SK-N-SH (cell line): ENCODE results near the gene CYP11A1. TPM values are rescaled to one million over a fixed set of nuclear protein-coding genes. Genes with fewer than 3 reads are reported as not detected.

Source experiments
- CTCF ChIA-PET: fragments of 300-600, 350-600 bp; formaldehyde crosslinking; extraction: SDS; loops from one replicate; lab custom pipeline; 2021; lab: Yijun Ruan, JAX
- POLR2A ChIA-PET: fragments of 350-600 bp; sonication (Branson Sonifier 250); formaldehyde crosslinking; extraction: SDS; loops from one replicate; lab custom pipeline; 2020; ENCODE audit warnings: antibody characterized with exemption, inconsistent platforms; lab: Yijun Ruan, JAX
- DNase-seq: peaks from one replicate; pipeline ENCODE4 v3.0.0; 2012
- H2AFZ ChIP-seq: fragments of 200-600 bp; sonication (generic); 2 replicates; pipeline ENCODE4 v1.8.1; 2016; ENCODE audit warnings: antibody characterized with exemption, mild to moderate bottlenecking, low read depth
- H3F3A ChIP-seq: fragments of 200-600 bp; sonication (generic); replicated peaks from 2 replicates; pipeline ENCODE3; 2016; ENCODE audit warnings: antibody characterized with exemption, mild to moderate bottlenecking; ENCODE audit not compliant: insufficient read depth
- H3K27ac ChIP-seq, 2 experiments: fragments of 200-500 bp in 1 of 2; fragments of 200-600 bp in 1 of 2; sonication (Bioruptor generic) in 1 of 2; sonication (generic), shearing (Covaris generic) in 1 of 2; 2 replicates each; pipeline versions ENCODE4 v1.5.1 to v1.6.1; 2014 to 2016; ENCODE audit warnings: low read depth in 2 of 2, inconsistent platforms in 1 of 2, low read length in 1 of 2, mild to moderate bottlenecking in 1 of 2, mixed read lengths in 1 of 2
- H3K27me3 ChIP-seq: fragments of 200-600 bp; sonication (generic), shearing (Covaris generic); 2 replicates; pipeline ENCODE4 v1.6.1; 2016; ENCODE audit warnings: mixed run types; ENCODE audit not compliant: insufficient read depth
- H3K36me3 ChIP-seq, 2 experiments: fragments of 200-500 bp in 1 of 2; fragments of 200-600 bp in 1 of 2; sonication (Bioruptor generic) in 1 of 2; sonication (generic) in 1 of 2; replicated peaks in 1 of 2; 2 replicates each; pipeline versions ENCODE3 to v1.5.1; 2014 to 2016; ENCODE audit warnings: low read length in 1 of 2, mild to moderate bottlenecking in 1 of 2; ENCODE audit not compliant: insufficient read depth in 2 of 2, control insufficient read depth in 1 of 2
- H3K4me1 ChIP-seq, 2 experiments: fragments of 200-500 bp in 1 of 2; fragments of 200-600 bp in 1 of 2; sonication (Bioruptor generic) in 1 of 2; sonication (generic), shearing (Covaris generic) in 1 of 2; 2 replicates each; pipeline versions ENCODE4 v1.5.1 to v1.6.1; 2014 to 2016; ENCODE audit warnings: low read depth in 1 of 2, low read length in 1 of 2, mixed run types in 1 of 2; ENCODE audit not compliant: insufficient read depth in 2 of 2, control insufficient read depth in 1 of 2
- H3K4me2 ChIP-seq: fragments of 200-600 bp; sonication (generic), shearing (Covaris generic); 2 replicates; pipeline ENCODE4 v1.6.1; 2017; ENCODE audit warnings: mixed run types
- H3K4me3 ChIP-seq, 2 experiments: fragments of 200-500 bp in 1 of 2; fragments of 200-600 bp in 1 of 2; sonication (Bioruptor generic) in 1 of 2; sonication (generic), shearing (Covaris generic) in 1 of 2; 2 replicates each; pipeline versions ENCODE4 v1.5.1 to v1.8.1; 2014 to 2016; ENCODE audit warnings: low read depth in 2 of 2, inconsistent platforms in 1 of 2, low read length in 1 of 2, mild to moderate bottlenecking in 1 of 2, mixed read lengths in 1 of 2, moderate library complexity in 1 of 2
- H3K79me2 ChIP-seq: fragments of 200-600 bp; sonication (generic); 2 replicates; pipeline ENCODE4 v1.8.1; 2017; ENCODE audit warnings: mild to moderate bottlenecking; ENCODE audit not compliant: insufficient read depth
- H3K9ac ChIP-seq: fragments of 200-600 bp; sonication (generic); 2 replicates; pipeline ENCODE4 v1.6.1; 2017; ENCODE audit warnings: mixed run types
- H3K9me2 ChIP-seq: fragments of 200-600 bp; sonication (generic); 2 replicates; pipeline ENCODE4 v1.6.1; 2017; ENCODE audit warnings: mixed run types
- H3K9me3 ChIP-seq: fragments of 200-600 bp; sonication (generic); 2 replicates; pipeline ENCODE4 v1.6.1; 2017; ENCODE audit warnings: mixed run types, mild to moderate bottlenecking, moderate library complexity
- H4K20me1 ChIP-seq: fragments of 200-600 bp; sonication (generic); 2 replicates; pipeline ENCODE4 v1.6.1; 2017; ENCODE audit warnings: mild to moderate bottlenecking, mixed run types; ENCODE audit not compliant: insufficient read depth
- CHD2 ChIP-seq: fragments of 150-350 bp; IDR thresholded peaks from 2 replicates; pipeline ENCODE4 v1.6.1; 2018; ENCODE audit warnings: low read length; ENCODE audit not compliant: partially characterized antibody
- GATA2 ChIP-seq: sonication (generic); formaldehyde crosslinking; IDR thresholded peaks from 2 replicates; pipeline ENCODE4 v1.5.0; 2020; ENCODE audit warnings: mild to moderate bottlenecking, missing genetic modification reagents
- NFIC ChIP-seq: IDR thresholded peaks from 2 replicates; pipeline ENCODE4 v1.4.0; 2012; ENCODE audit warnings: borderline replicate concordance
- RCOR1 ChIP-seq: fragments of 150-350 bp; IDR thresholded peaks from 2 replicates; pipeline ENCODE4 v1.6.1; 2017; ENCODE audit warnings: antibody characterized with exemption, low read length
- RFX5 ChIP-seq: IDR thresholded peaks from 2 replicates; pipeline ENCODE4 v1.6.1; 2012; ENCODE audit warnings: mild to moderate bottlenecking, improper control_type of control experiment, low read length
- RXRA ChIP-seq: IDR thresholded peaks from 2 replicates; pipeline ENCODE4 v1.4.0; 2012; ENCODE audit warnings: low read depth, mild to moderate bottlenecking, borderline replicate concordance
- SIN3A ChIP-seq: IDR thresholded peaks from 2 replicates; pipeline ENCODE4 v1.6.1; 2012; ENCODE audit warnings: low read depth, mild to moderate bottlenecking, low read length, moderate library complexity, borderline replicate concordance
- WGBS: methylation state at CpG from one replicate; pipeline ENCODE4 v1.1.6; 2017; ENCODE audit warnings: low lambda C conversion rate; 5-methylcytosine and 5-hydroxymethylcytosine counted together
- polyA plus RNA-seq, 3 experiments: library from polyadenylated mRNA; depleted of rRNA; stranded (reverse); fragments of >200 nt; gene quantifications; 2 replicates each; pipeline ENCODE4 v1.2.3, GENCODE V29; 2012
- TF ChIP-seq, protein P1 (sequence below): IDR thresholded peaks from 2 replicates; pipeline ENCODE4 v1.6.1; 2012; ENCODE audit warnings: mild to moderate bottlenecking, low read depth, low read length, moderate library complexity
- TF ChIP-seq, protein P2 (sequence below): fragments of 150-350 bp; IDR thresholded peaks from 2 replicates; pipeline ENCODE4 v1.6.1; 2016; ENCODE audit warnings: mild to moderate bottlenecking, low read depth, low read length
- TF ChIP-seq, protein P3 (sequence below): IDR thresholded peaks from 2 replicates; pipeline ENCODE4 v1.4.0; 2012; ENCODE audit warnings: low read depth, borderline replicate concordance
- TF ChIP-seq, protein P4 (sequence below): IDR thresholded peaks from 2 replicates; pipeline ENCODE4 v1.4.0; 2012; ENCODE audit warnings: low read depth, borderline replicate concordance

CYP11A1 gene
- polyA plus RNA-seq, 1 of the 3 experiments (the other 2 are of a cell fraction): 0.08 TPM

DNA sequence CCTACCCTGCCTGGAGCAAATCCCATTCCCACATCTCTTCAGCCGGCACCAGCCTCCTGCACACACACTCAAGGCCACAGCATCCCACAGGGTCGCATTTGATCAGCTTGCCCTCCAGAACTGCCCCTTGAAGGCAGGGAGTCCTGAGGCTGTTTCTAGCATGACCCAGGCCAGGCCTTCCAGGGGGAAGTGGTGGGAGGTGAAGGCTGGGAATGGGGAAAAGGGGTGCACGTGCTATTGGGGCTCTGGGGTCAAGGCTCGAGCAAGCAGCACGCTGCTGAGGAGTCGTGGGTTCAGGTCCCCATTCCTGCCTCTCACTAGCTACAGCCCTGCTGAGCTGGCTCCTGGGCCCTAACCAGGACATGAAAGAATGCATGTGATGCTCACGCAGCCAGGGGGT lies 41.4 kb upstream of the CYP11A1 start:
- Histone ChIP-seq H3K36me3 (no peaks in the 10 kb centered on the region), H3K9ac (no peak overlapping the region), H3K4me3 (no peak overlapping the region), H3K9me3 (no peaks in the 10 kb centered on the region), H3K4me1 (peaks cover 0 to 12% of the 10 kb centered on the region in 2 experiments; a peak in 2 of 4 replicates), H3K27me3 (no peaks in the 10 kb centered on the region), H3F3A (peaks cover 7% of the 10 kb centered on the region), H2AFZ (no peak overlapping the region), H3K27ac (no peak overlapping the region), H3K9me2 (no peaks in the 10 kb centered on the region), H3K4me2 (no peak overlapping the region), H4K20me1 (no peaks in the 10 kb centered on the region), H3K79me2 (no peaks in the 10 kb centered on the region)
- ChIA-PET POLR2A (no interaction called here), CTCF (interaction anchor here (1.2 to 1.6 kb wide), 3 partner anchors 23 to 33 kb away, joined by 3 to 6 read pairs (median 3); no protein-coding TSS in a partner anchor)
- 84% methylated on average over 7 of the region's 7 CpGs for WGBS
- no peak for DNase-seq
- no peak for TF ChIP-seq RCOR1
- TF ChIP-seq, protein P1, sequence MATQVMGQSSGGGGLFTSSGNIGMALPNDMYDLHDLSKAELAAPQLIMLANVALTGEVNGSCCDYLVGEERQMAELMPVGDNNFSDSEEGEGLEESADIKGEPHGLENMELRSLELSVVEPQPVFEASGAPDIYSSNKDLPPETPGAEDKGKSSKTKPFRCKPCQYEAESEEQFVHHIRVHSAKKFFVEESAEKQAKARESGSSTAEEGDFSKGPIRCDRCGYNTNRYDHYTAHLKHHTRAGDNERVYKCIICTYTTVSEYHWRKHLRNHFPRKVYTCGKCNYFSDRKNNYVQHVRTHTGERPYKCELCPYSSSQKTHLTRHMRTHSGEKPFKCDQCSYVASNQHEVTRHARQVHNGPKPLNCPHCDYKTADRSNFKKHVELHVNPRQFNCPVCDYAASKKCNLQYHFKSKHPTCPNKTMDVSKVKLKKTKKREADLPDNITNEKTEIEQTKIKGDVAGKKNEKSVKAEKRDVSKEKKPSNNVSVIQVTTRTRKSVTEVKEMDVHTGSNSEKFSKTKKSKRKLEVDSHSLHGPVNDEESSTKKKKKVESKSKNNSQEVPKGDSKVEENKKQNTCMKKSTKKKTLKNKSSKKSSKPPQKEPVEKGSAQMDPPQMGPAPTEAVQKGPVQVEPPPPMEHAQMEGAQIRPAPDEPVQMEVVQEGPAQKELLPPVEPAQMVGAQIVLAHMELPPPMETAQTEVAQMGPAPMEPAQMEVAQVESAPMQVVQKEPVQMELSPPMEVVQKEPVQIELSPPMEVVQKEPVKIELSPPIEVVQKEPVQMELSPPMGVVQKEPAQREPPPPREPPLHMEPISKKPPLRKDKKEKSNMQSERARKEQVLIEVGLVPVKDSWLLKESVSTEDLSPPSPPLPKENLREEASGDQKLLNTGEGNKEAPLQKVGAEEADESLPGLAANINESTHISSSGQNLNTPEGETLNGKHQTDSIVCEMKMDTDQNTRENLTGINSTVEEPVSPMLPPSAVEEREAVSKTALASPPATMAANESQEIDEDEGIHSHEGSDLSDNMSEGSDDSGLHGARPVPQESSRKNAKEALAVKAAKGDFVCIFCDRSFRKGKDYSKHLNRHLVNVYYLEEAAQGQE: no peak
- TF ChIP-seq NFIC: no peak
- no peak for TF ChIP-seq GATA2 (CRISPR knock-in tag)
- TF ChIP-seq, protein P2, sequence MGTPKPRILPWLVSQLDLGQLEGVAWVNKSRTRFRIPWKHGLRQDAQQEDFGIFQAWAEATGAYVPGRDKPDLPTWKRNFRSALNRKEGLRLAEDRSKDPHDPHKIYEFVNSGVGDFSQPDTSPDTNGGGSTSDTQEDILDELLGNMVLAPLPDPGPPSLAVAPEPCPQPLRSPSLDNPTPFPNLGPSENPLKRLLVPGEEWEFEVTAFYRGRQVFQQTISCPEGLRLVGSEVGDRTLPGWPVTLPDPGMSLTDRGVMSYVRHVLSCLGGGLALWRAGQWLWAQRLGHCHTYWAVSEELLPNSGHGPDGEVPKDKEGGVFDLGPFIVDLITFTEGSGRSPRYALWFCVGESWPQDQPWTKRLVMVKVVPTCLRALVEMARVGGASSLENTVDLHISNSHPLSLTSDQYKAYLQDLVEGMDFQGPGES: no peak
- TF ChIP-seq, protein P3, sequence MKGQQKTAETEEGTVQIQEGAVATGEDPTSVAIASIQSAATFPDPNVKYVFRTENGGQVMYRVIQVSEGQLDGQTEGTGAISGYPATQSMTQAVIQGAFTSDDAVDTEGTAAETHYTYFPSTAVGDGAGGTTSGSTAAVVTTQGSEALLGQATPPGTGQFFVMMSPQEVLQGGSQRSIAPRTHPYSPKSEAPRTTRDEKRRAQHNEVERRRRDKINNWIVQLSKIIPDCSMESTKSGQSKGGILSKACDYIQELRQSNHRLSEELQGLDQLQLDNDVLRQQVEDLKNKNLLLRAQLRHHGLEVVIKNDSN: no peak
- no peak for TF ChIP-seq RFX5
- no peak for TF ChIP-seq CHD2

DNA sequence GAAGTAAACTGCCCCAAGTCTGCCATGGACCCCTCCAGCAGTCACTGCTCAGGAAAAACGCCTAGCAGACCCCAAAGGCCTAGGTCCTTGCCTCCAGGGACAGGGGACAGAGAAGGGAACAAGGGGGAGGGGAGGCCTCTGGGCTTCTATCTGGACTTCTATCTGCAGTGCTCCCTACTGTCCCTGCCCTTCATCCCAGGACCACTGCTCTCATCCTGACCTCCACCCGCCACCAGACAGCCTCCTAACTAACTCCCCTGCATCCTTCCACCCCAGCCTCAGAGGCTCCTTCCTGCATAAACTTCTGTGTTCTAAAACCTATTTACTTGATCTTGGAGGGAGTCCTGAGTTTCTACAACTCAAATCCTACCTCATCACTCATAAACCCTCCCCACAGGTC lies 40.9 kb upstream of the CYP11A1 start:
- H2AFZ ChIP-seq: no peak overlapping the region
- peaks cover 0 to 12% of the 10 kb centered on the region in 2 experiments; a peak in 2 of 4 replicates for H3K4me1 ChIP-seq
- H3K9ac ChIP-seq: no peak overlapping the region
- no peaks in the 10 kb centered on the region for H4K20me1 ChIP-seq
- no peaks in the 10 kb centered on the region for H3K27me3 ChIP-seq
- ChIA-PET POLR2A (no interaction called here), CTCF (interaction anchor here (1.6 kb wide), 1 partner anchor 30 kb away, joined by 3 read pairs; no protein-coding TSS in a partner anchor)
- peaks cover 7% of the 10 kb centered on the region for H3F3A ChIP-seq
- 56% methylated on average over 2 of the region's 2 CpGs for WGBS
- H3K79me2 ChIP-seq: no peaks in the 10 kb centered on the region
- no peak for DNase-seq
- no peak overlapping the region for H3K4me3 ChIP-seq
- no peaks in the 10 kb centered on the region for H3K36me3 ChIP-seq
- no peaks in the 10 kb centered on the region for H3K9me3 ChIP-seq
- no peak for TF ChIP-seq RXRA
- TF ChIP-seq SIN3A: no peak
- TF ChIP-seq, protein P4, sequence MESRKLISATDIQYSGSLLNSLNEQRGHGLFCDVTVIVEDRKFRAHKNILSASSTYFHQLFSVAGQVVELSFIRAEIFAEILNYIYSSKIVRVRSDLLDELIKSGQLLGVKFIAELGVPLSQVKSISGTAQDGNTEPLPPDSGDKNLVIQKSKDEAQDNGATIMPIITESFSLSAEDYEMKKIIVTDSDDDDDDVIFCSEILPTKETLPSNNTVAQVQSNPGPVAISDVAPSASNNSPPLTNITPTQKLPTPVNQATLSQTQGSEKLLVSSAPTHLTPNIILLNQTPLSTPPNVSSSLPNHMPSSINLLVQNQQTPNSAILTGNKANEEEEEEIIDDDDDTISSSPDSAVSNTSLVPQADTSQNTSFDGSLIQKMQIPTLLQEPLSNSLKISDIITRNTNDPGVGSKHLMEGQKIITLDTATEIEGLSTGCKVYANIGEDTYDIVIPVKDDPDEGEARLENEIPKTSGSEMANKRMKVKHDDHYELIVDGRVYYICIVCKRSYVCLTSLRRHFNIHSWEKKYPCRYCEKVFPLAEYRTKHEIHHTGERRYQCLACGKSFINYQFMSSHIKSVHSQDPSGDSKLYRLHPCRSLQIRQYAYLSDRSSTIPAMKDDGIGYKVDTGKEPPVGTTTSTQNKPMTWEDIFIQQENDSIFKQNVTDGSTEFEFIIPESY: no peak
- TF ChIP-seq, all 33 proteins: peak for 0
- no peaks in the 10 kb centered on the region for H3K9me2 ChIP-seq
- H3K4me2 ChIP-seq: no peak overlapping the region
- no peak overlapping the region for H3K27ac ChIP-seq
